ENCODE results near the gene SORCS2. TPM values are rescaled to one million over a fixed set of nuclear protein-coding genes. Genes with fewer than 3 reads are reported as not detected.

SORCS2 gene
- total RNA-seq, 4 donors from 2014 or later: 0.48 to 1.8 (median 0.68) TPM; not detected in 1

DNA sequence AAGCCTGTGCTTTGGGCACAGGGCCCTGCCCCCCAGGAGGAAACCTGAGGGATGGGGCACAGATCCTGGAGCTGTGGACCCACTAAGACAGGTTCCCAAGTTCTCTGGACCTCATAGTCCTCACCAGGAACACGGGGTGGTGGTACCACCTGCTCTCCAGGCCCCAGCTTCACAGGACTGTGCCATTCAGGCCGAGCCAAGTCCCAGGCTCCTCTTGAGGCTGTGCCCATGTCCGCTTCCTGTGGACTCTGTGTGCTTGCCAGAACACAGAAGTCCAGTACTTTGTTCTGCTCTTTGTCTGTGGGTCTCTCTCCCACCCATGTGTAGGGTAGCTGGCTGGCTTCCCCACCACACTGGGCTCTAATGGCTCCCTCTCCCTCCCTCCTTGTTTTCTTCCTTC lies 346.8 kb downstream of the SORCS2 start:
- H3K36me3 ChIP-seq: no peaks in the 10 kb centered on the region
- 68% methylated on average over 3 of the region's 3 CpGs; no CpG with 5 or more reads in 1 of the 2 donors for WGBS, 2 donors (ENCODE audit: low coverage in 1 of 2)
- H3K27me3 ChIP-seq: no peaks in the 10 kb centered on the region
- TF ChIP-seq, protein P1, sequence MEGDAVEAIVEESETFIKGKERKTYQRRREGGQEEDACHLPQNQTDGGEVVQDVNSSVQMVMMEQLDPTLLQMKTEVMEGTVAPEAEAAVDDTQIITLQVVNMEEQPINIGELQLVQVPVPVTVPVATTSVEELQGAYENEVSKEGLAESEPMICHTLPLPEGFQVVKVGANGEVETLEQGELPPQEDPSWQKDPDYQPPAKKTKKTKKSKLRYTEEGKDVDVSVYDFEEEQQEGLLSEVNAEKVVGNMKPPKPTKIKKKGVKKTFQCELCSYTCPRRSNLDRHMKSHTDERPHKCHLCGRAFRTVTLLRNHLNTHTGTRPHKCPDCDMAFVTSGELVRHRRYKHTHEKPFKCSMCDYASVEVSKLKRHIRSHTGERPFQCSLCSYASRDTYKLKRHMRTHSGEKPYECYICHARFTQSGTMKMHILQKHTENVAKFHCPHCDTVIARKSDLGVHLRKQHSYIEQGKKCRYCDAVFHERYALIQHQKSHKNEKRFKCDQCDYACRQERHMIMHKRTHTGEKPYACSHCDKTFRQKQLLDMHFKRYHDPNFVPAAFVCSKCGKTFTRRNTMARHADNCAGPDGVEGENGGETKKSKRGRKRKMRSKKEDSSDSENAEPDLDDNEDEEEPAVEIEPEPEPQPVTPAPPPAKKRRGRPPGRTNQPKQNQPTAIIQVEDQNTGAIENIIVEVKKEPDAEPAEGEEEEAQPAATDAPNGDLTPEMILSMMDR (IDR thresholded peaks at IDR 0.05): no peak
- TF ChIP-seq POLR2A (IDR thresholded peaks at IDR 0.05) (no peak), POLR2AphosphoS5 (IDR thresholded peaks at IDR 0.05) (no peak), EP300 (IDR thresholded peaks at IDR 0.05; ENCODE audit: low read depth) (no peak)
- H3K4me3 ChIP-seq: no peak overlapping the region
- no peak for DNase-seq
- in situ Hi-C loops (cut with MboI; ENCODE audit: low pct_ligation_motif_present in 1 of 4, low pct_unique_long_range_greater_than_20kb in 1 of 4, low sequenced_read_pairs in 3 of 4) (no loop called here), intact Hi-C loops (cut with DNase I; ENCODE audit: low total_unique reads) (no loop called here)
- no peaks in the 10 kb centered on the region for H3K9me3 ChIP-seq
- H3K4me1 ChIP-seq: no peaks in the 10 kb centered on the region
- H3K27ac ChIP-seq: no peak overlapping the region

GRCh38 chr4:7539659-7540058 lies 347.3 kb downstream of the SORCS2 start:
- DNase-seq: no peak
- no peaks in the 10 kb centered on the region for H3K27me3 ChIP-seq

DNA sequence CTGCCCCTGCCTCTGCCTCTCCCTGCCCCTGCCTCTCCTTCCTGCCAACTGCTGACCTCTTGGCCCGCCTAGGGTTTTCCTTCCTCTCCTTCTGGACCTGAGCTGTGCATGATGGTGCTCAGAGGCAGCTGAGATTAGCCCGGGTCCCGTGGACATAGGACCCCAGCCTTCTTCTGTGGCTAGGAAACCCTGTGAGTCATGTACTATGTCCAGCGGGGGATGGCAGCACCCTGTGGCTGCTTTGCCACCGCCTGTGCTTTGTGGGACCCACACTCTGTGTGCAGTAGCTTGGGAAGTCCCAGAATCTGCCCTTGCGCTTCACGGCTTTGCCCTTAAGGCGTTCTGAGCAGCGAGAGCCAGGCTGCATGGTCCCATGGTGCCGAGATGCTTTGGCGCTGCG lies 347.9 kb downstream of the SORCS2 start:
- no peak for TF ChIP-seq POLR2AphosphoS5 (IDR thresholded peaks at IDR 0.05)
- TF ChIP-seq, protein P1 (IDR thresholded peaks at IDR 0.05): no peak
- Histone ChIP-seq H3K9me3 (no peaks in the 10 kb centered on the region), H3K27ac (no peak overlapping the region), H3K4me1 (no peaks in the 10 kb centered on the region), H3K27me3 (no peaks in the 10 kb centered on the region), H3K4me3 (no peak overlapping the region), H3K36me3 (no peaks in the 10 kb centered on the region)
- in situ Hi-C loops (cut with MboI; ENCODE audit: low pct_ligation_motif_present in 1 of 4, low pct_unique_long_range_greater_than_20kb in 1 of 4, low sequenced_read_pairs in 3 of 4) (no loop called here), intact Hi-C loops (cut with DNase I; ENCODE audit: low total_unique reads) (no loop called here)
- WGBS, 2 donors (ENCODE audit: low coverage in 1 of 2): 89% methylated on average over 12 of the region's 12 CpGs; no CpG with 5 or more reads in 1 of the 2 donors
- DNase-seq: no peak

More at GRCh38 chr4:7539659-7540058, 347.3 kb downstream of the SORCS2 start:
- no peak overlapping the region for H3K4me3 ChIP-seq
- WGBS, 2 donors (ENCODE audit: low coverage in 1 of 2): 47 to 62% methylated on average over 3 to 9 of the region's 9 CpGs
- no peaks in the 10 kb centered on the region for H3K4me1 ChIP-seq
- no peak for TF ChIP-seq EP300 (IDR thresholded peaks at IDR 0.05; ENCODE audit: low read depth)
- TF ChIP-seq POLR2A (IDR thresholded peaks at IDR 0.05): no peak
- TF ChIP-seq, protein P1 (IDR thresholded peaks at IDR 0.05): no peak
- H3K36me3 ChIP-seq: no peaks in the 10 kb centered on the region
- H3K9me3 ChIP-seq: no peaks in the 10 kb centered on the region
- in situ Hi-C loops (cut with MboI; ENCODE audit: low pct_ligation_motif_present in 1 of 4, low pct_unique_long_range_greater_than_20kb in 1 of 4, low sequenced_read_pairs in 3 of 4) (no loop called here), intact Hi-C loops (cut with DNase I; ENCODE audit: low total_unique reads) (no loop called here)
- no peak overlapping the region for H3K27ac ChIP-seq

GRCh38 chr4:7540654-7541413 lies 348.5 kb downstream of the SORCS2 start:
- WGBS, 2 donors (ENCODE audit: low coverage in 1 of 2): 88% methylated on average over 17 of the region's 17 CpGs; no CpG with 5 or more reads in 1 of the 2 donors
- no peak for TF ChIP-seq POLR2A (IDR thresholded peaks at IDR 0.05)
- TF ChIP-seq EP300 (IDR thresholded peaks at IDR 0.05; ENCODE audit: low read depth): no peak
- no peak for TF ChIP-seq POLR2AphosphoS5 (IDR thresholded peaks at IDR 0.05)
- Histone ChIP-seq H3K4me3 (no peak overlapping the region), H3K27me3 (no peaks in the 10 kb centered on the region), H3K9me3 (no peaks in the 10 kb centered on the region), H3K4me1 (no peaks in the 10 kb centered on the region), H3K36me3 (no peaks in the 10 kb centered on the region), H3K27ac (no peak overlapping the region)
- no peak for DNase-seq
- intact Hi-C loops (cut with DNase I; ENCODE audit: low total_unique reads): no loop called here
- in situ Hi-C loops (cut with MboI; ENCODE audit: low pct_ligation_motif_present in 1 of 4, low pct_unique_long_range_greater_than_20kb in 1 of 4, low sequenced_read_pairs in 3 of 4): no loop called here
